Natural killer cell (primary cell): ENCODE data around the gene TAS2R14. TPM values are rescaled to one million over a fixed set of nuclear protein-coding genes. Genes with fewer than 3 reads are reported as not detected.

Experiments
- ATAC-seq, 3 donors: fragments of 150-1000 bp in 2 of 3; fragments of 200-7000 bp in 1 of 3; cut with Tn5 transposase; 1 replicate in 1 of 3; 2 replicates in 2 of 3; pipeline ENCODE4 v1.10.0; 2021; ENCODE audit warnings: mild to moderate bottlenecking in 2 of 3, moderate library complexity in 2 of 3
- DNase-seq, 2 donors: peaks; one replicate each; pipeline versions ENCODE4 v3.0.0 to v3.0.0-alpha.2; 2013 to 2021; ENCODE audit warnings: mixed read lengths in 1 of 2
- H3K27ac ChIP-seq: one replicate; pipeline ENCODE4 v1.5.1; 2013; ENCODE audit warnings: mild to moderate bottlenecking, low read length
- H3K27me3 ChIP-seq: one replicate; pipeline ENCODE4 v1.6.1; 2013; ENCODE audit warnings: low read length; ENCODE audit not compliant: control insufficient read depth, insufficient read depth
- H3K36me3 ChIP-seq: one replicate; pipeline ENCODE4 v1.6.1; 2013; ENCODE audit warnings: low read length; ENCODE audit not compliant: control insufficient read depth, insufficient read depth
- H3K4me1 ChIP-seq: one replicate; pipeline ENCODE4 v1.6.1; 2013; ENCODE audit warnings: low read length; ENCODE audit not compliant: control insufficient read depth, insufficient read depth
- H3K4me3 ChIP-seq: one replicate; pipeline ENCODE4 v1.5.1; 2013; ENCODE audit warnings: low read length
- H3K9me3 ChIP-seq: one replicate; pipeline ENCODE4 v1.6.1; 2013; ENCODE audit warnings: low read length; ENCODE audit not compliant: control insufficient read depth, insufficient read depth
- H3K27ac Mint-ChIP-seq, 2 donors: one replicate each; pipeline ENCODE4 v1.8.0; 2022; ENCODE audit warnings: mild to moderate bottlenecking in 2 of 2, mixed read lengths in 2 of 2, moderate library complexity in 1 of 2
- H3K27me3 Mint-ChIP-seq, 2 donors: one replicate each; pipeline ENCODE4 v1.8.0; 2022; ENCODE audit warnings: low read depth in 2 of 2, mixed read lengths in 2 of 2
- H3K36me3 Mint-ChIP-seq: one replicate; pipeline ENCODE4 v1.8.0; 2022; ENCODE audit warnings: mixed read lengths
- H3K4me1 Mint-ChIP-seq, 2 donors: one replicate each; pipeline ENCODE4 v1.8.0; 2022; ENCODE audit warnings: mixed read lengths in 2 of 2
- H3K4me3 Mint-ChIP-seq: one replicate; pipeline ENCODE4 v1.8.0; 2022; ENCODE audit warnings: mild to moderate bottlenecking, moderate library complexity, mixed read lengths
- H3K9me3 Mint-ChIP-seq, 2 donors: one replicate each; pipeline ENCODE4 v1.8.0; 2022; ENCODE audit warnings: mixed read lengths in 2 of 2
- WGBS: methylation state at CpG from one replicate; pipeline ENCODE4 v1.1.7; 2013; ENCODE audit warnings: missing lambda C conversion rate; ENCODE audit not compliant: insufficient coverage; 5-methylcytosine and 5-hydroxymethylcytosine counted together
- intact Hi-C: fragments of 100-400 bp; cut with micrococcal nuclease; formaldehyde crosslinking; loops from one replicate; pipeline ENCODE4 v1.14.2; 2022
- total RNA-seq, 4 donors: library from RNA; stranded (reverse); fragments of 120-200 nt in 1 of 4; gene quantifications; one replicate each; pipeline versions ENCODE4 v1.2.3 to v1.2.4, GENCODE V29; 2013 to 2022
- TF ChIP-seq, protein P1 (sequence below): fragments of 200-600 bp; IDR thresholded peaks from one replicate; pipeline ENCODE4 v1.8.0; 2022; ENCODE audit warnings: antibody characterized with exemption

TAS2R14 gene
- total RNA-seq, 3 donors from 2014 or later (not counting 1 experiment from before 2014, with no cell fraction given): 3.6 to 4.8 (median 4.4) TPM

DNA sequence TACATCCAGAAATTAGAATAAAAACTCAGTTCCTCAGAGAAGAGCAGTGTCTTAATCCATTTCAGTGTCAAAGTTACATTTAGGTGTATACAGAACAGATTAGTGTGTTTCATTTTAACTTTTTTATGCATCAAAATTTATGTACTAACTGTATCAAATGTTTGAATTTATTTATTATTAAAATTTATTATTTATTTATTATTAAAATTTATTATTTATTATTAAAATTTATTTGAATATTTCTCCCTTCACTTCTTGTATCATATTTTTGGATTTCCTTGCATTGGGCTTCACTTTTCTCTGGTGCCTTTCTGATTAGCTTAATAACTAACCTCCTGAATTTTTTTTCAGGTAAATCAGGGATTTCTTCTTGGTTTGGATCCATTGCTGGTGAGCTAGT is 2.3 kb upstream of the TAS2R14 start:
- no peaks in the 10 kb centered on the region for H3K27me3 ChIP-seq
- no peak for DNase-seq
- no peak overlapping the region for H3K27ac ChIP-seq
- no peaks in the 10 kb centered on the region for H3K27me3 Mint-ChIP-seq
- no peaks in the 10 kb centered on the region for H3K4me1 ChIP-seq
- peaks cover under 1% of the 10 kb centered on the region for H3K36me3 Mint-ChIP-seq
- H3K4me3 Mint-ChIP-seq: no peak overlapping the region
- TF ChIP-seq, protein P1, sequence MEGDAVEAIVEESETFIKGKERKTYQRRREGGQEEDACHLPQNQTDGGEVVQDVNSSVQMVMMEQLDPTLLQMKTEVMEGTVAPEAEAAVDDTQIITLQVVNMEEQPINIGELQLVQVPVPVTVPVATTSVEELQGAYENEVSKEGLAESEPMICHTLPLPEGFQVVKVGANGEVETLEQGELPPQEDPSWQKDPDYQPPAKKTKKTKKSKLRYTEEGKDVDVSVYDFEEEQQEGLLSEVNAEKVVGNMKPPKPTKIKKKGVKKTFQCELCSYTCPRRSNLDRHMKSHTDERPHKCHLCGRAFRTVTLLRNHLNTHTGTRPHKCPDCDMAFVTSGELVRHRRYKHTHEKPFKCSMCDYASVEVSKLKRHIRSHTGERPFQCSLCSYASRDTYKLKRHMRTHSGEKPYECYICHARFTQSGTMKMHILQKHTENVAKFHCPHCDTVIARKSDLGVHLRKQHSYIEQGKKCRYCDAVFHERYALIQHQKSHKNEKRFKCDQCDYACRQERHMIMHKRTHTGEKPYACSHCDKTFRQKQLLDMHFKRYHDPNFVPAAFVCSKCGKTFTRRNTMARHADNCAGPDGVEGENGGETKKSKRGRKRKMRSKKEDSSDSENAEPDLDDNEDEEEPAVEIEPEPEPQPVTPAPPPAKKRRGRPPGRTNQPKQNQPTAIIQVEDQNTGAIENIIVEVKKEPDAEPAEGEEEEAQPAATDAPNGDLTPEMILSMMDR: no peak
- peaks cover 0 to 19% of the 10 kb centered on the region in 2 donors for H3K4me1 Mint-ChIP-seq
- no peaks in the 10 kb centered on the region for H3K36me3 ChIP-seq
- peaks cover 0 to under 1% of the 10 kb centered on the region in 2 donors for H3K9me3 Mint-ChIP-seq
- intact Hi-C loops: no loop called here
- no peak overlapping the region for H3K27ac Mint-ChIP-seq
- no peaks in the 10 kb centered on the region for H3K9me3 ChIP-seq
- no peak overlapping the region for H3K4me3 ChIP-seq
- no peak for ATAC-seq

DNA sequence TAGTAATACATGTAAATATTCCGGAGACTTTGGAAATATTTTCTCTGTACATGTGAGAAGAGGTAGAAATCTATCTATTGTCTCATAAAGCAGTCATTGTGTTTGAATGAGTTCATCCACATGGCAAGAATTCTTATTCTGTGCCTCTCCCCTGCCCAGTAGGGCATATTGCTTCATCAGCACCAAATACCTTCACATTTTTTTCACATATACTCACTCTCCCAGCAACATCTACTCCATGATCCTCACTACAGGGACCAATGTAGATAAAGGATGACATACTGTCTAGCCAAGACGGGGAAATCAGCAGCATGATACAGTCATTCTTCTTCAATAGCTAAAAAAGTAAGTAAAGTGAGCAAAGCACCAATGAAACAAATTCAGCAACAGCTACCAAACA is 1.3 kb upstream of the TAS2R14 start:
- Mint-ChIP-seq H3K4me3 (no peak overlapping the region), H3K27ac (no peak overlapping the region), H3K9me3 (no peaks in the 10 kb centered on the region), H3K27me3 (no peaks in the 10 kb centered on the region), H3K36me3 (no peaks in the 10 kb centered on the region), H3K4me1 (peaks cover 0 to 19% of the 10 kb centered on the region in 2 donors)
- Histone ChIP-seq H3K9me3 (no peaks in the 10 kb centered on the region), H3K4me1 (no peaks in the 10 kb centered on the region), H3K27ac (no peak overlapping the region), H3K27me3 (no peaks in the 10 kb centered on the region), H3K4me3 (no peak overlapping the region), H3K36me3 (no peaks in the 10 kb centered on the region)
- intact Hi-C loops: no loop called here
- TF ChIP-seq, protein P1: no peak
- ATAC-seq (no peak), DNase-seq (no peak)
- WGBS: no CpG with 5 or more reads among the region's 2 CpGs

DNA sequence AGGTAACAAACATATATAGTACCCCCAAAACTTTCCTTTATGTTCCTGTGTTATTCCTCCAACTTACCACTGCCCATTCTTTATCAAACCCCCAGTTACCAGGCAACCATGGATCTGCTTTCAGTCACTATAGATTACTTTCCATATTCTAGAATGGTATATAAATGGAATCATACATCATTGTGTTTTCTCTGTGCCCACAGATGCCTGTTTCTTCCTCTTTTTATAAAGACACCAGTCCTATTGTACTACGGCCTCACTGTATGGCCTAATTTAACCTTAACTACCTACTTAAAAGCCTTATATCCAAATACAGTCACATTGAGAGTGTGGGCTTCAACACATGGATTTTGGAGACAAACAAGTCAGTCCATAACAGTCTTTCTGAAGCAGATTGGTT is 2.6 kb downstream of the TAS2R14 start:
- no peaks in the 10 kb centered on the region for H3K9me3 Mint-ChIP-seq
- DNase-seq (no peak), ATAC-seq (no peak)
- no peak overlapping the region for H3K27ac Mint-ChIP-seq
- WGBS: 64% methylated on average over 1 of the region's 1 CpG
- H3K27me3 ChIP-seq: no peaks in the 10 kb centered on the region
- H3K9me3 ChIP-seq: no peaks in the 10 kb centered on the region
- H3K27me3 Mint-ChIP-seq: no peaks in the 10 kb centered on the region
- H3K27ac ChIP-seq: no peak overlapping the region
- no peak overlapping the region for H3K4me3 ChIP-seq
- no peaks in the 10 kb centered on the region for H3K4me1 ChIP-seq
- TF ChIP-seq, protein P1: no peak
- intact Hi-C loops: no loop called here
- no peaks in the 10 kb centered on the region for H3K36me3 Mint-ChIP-seq
- no peaks in the 10 kb centered on the region for H3K36me3 ChIP-seq
- H3K4me3 Mint-ChIP-seq: no peak overlapping the region
- peaks cover 4 to 6% of the 10 kb centered on the region in 2 donors for H3K4me1 Mint-ChIP-seq

DNA sequence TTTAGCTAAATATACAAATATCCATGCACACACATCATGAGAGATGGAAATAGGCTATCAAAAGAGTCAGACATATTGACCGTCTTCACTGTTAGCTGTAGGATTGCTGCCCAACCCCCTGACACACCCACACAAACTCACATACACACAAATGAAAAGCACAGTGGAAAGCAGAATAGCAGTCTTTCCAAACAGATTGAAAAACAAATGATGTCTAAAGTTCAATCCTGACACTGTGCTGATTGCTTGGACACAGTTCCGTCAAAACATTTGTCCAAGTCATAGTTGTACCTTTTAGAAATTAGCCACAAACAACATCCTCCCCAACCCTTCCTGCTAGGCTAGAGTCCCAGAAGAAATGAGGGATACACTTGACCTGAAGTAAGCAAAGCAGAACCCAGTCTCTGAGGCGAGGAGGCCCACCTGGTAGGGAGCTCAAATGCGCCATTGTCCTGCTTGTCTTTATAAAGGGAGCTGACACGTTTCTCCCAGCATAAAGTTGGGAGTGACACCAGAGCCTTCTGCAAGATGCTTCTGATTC is 10.2 kb downstream of the TAS2R14 start, which contains the start of gene PRH2:
Gene PRH2 (plus strand): TSS at position 491 of the 541 bp plus-strand sequence. CDS start 38 bp downstream, at position 529.
- no peak within 1 kb of the TSS for H3K4me3 Mint-ChIP-seq
- no peaks in the 10 kb centered on the region for H3K9me3 ChIP-seq
- H3K4me3 ChIP-seq: no peak within 1 kb of the TSS
- no peaks in the 10 kb centered on the region for H3K27me3 ChIP-seq
- H3K4me1 ChIP-seq: no peaks in the 10 kb centered on the region
- intact Hi-C loops: no loop called here
- H3K27me3 Mint-ChIP-seq: no peaks in the 10 kb centered on the region
- no peaks in the 10 kb centered on the region for H3K9me3 Mint-ChIP-seq
- no peak for ATAC-seq
- no peak within 1 kb of the TSS for H3K27ac Mint-ChIP-seq
- no peaks in the 10 kb centered on the region for H3K36me3 ChIP-seq
- TF ChIP-seq, protein P1: no peak
- whole genome bisulfite sequencing: 98% methylated on average over 5 of the region's 5 CpGs
- no peak within 1 kb of the TSS for H3K27ac ChIP-seq
- H3K36me3 Mint-ChIP-seq: no peaks in the 10 kb centered on the region
- peaks cover 4 to 5% of the 10 kb centered on the region in 2 donors for H3K4me1 Mint-ChIP-seq
- no peak for DNase-seq
